DMS53 (cell line): Measurements from ENCODE around the gene MICALL2.
A peak's percentile ranks its signal among the peaks of the same experiment; 100 is the strongest.

Source experiments
- DNase-seq: peaks from one replicate; lab custom pipeline; 2025; lab: John Stamatoyannopoulos, UW

The MICALL2 gene

GRCh38 chr7:1433128-1433920 is 25.9 kb downstream of the MICALL2 start:
- DNase-seq: no peak

- peak; percentile 70 for DNase-seq
These were observed 26.7 kb downstream of the MICALL2 start for GRCh38 chr7:1432411-1433082.

- peak; percentile 49 for DNase-seq
These were observed 27.5 kb downstream of the MICALL2 start for GRCh38 chr7:1431634-1432380.

GRCh38 chr7:1431226-1431625 is 28.0 kb downstream of the MICALL2 start:
- DNase-seq: no peak

GRCh38 chr7:1430056-1430845 is 29.0 kb downstream of the MICALL2 start:
- no peak for DNase-seq

- DNase-seq: no peak
These were observed 30.2 kb downstream of the MICALL2 start for GRCh38 chr7:1428941-1429501.

GRCh38 chr7:1427064-1427657 is 32.1 kb downstream of the MICALL2 start:
- no peak for DNase-seq

GRCh38 chr7:1426474-1426873 is 32.8 kb downstream of the MICALL2 start:
- DNase-seq: no peak

- DNase-seq: no peak
These were observed 33.8 kb downstream of the MICALL2 start for GRCh38 chr7:1425292-1426136.

GRCh38 chr7:1424041-1424440 is 35.2 kb downstream of the MICALL2 start:
- DNase-seq: no peak

- no peak for DNase-seq
These were observed 35.9 kb downstream of the MICALL2 start for GRCh38 chr7:1423264-1423811.

- peak; percentile 31 for DNase-seq
These were observed 36.6 kb downstream of the MICALL2 start for GRCh38 chr7:1422512-1423263.

- no peak for DNase-seq
These were observed 37.3 kb downstream of the MICALL2 start for GRCh38 chr7:1421946-1422345.

GRCh38 chr7:1421020-1421790 is 38.1 kb downstream of the MICALL2 start:
- no peak for DNase-seq

GRCh38 chr7:1419688-1420087 is 39.6 kb downstream of the MICALL2 start:
- DNase-seq: no peak

- DNase-seq: no peak
These were observed 40.0 kb downstream of the MICALL2 start for GRCh38 chr7:1419310-1419634.

GRCh38 chr7:1418505-1419309 is 40.6 kb downstream of the MICALL2 start:
- DNase-seq: peak; percentile 35
